RWPE1 (cell line): ENCODE results near the gene RAB30.
A peak's percentile ranks its signal among the peaks of the same experiment; 100 is the strongest.

Source experiments
- CTCF ChIA-PET: fragments of 350-600 bp; sonication (Branson Sonifier 250); formaldehyde crosslinking; extraction: SDS; loops from one replicate; lab custom pipeline; 2021; lab: Yijun Ruan, JAX
- POLR2A ChIA-PET: fragments of 400-600 bp; formaldehyde crosslinking; extraction: SDS; loops from one replicate; lab custom pipeline; 2020; ENCODE audit warnings: antibody characterized with exemption; ENCODE audit not compliant: low non-redundant PET; lab: Yijun Ruan, JAX
- DNase-seq: peaks from one replicate; pipeline ENCODE4 v3.0.0; 2012; ENCODE audit warnings: low spot score
- H3K27ac ChIP-seq: fragments of 450-650 bp; 2 replicates; pipeline ENCODE4 v1.5.1; 2017
- TF ChIP-seq, protein P1 (sequence below): fragments of 450-650 bp; conservative IDR thresholded peaks from 2 replicates; pipeline ENCODE4 v1.5.1; 2017; ENCODE audit warnings: low read depth, mild to moderate bottlenecking

RAB30 gene

DNA sequence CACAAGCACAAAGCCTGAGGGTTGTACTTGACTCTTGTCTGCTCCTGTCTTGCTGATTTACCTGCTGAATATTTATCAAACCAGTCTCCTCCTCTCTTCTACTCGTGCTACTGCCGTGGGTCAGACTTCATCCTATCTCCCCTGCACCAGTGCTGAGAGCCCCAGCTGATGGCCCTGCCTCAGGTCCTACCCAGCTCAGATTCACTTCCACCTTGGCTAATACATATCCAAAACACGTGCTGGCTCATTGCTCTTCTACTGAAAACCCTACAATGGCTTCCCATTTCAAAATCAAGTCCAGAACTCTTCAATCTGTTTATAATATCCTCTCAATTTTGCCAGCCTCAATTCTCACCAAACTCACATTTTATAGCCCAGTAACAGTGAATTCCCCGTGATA is 48.3 kb downstream of the RAB30 start:
- TF ChIP-seq, protein P1, sequence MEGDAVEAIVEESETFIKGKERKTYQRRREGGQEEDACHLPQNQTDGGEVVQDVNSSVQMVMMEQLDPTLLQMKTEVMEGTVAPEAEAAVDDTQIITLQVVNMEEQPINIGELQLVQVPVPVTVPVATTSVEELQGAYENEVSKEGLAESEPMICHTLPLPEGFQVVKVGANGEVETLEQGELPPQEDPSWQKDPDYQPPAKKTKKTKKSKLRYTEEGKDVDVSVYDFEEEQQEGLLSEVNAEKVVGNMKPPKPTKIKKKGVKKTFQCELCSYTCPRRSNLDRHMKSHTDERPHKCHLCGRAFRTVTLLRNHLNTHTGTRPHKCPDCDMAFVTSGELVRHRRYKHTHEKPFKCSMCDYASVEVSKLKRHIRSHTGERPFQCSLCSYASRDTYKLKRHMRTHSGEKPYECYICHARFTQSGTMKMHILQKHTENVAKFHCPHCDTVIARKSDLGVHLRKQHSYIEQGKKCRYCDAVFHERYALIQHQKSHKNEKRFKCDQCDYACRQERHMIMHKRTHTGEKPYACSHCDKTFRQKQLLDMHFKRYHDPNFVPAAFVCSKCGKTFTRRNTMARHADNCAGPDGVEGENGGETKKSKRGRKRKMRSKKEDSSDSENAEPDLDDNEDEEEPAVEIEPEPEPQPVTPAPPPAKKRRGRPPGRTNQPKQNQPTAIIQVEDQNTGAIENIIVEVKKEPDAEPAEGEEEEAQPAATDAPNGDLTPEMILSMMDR = no peak
- no peak overlapping the region for H3K27ac ChIP-seq
- ChIA-PET POLR2A (no interaction called here), CTCF (no interaction called here)
- no peak for DNase-seq

DNA sequence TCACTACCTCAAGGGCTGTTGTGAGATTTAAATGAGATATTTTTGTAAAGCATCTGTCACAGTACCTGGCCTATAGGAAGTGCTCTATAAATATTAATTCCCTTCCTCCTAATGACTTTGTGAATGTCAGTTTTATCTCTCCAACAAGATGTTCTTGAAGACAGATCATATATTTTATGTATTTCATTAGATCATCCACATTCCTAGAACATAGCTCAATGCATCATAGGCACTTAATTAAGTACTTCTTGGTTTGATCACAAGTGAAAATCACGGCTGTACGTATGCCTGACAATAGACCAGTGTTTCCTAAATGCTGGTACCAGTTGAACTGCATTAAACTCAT is 49.9 kb downstream of the RAB30 start:
- CTCF ChIA-PET = no interaction called here
- POLR2A ChIA-PET = no interaction called here
- H3K27ac ChIP-seq = no peak overlapping the region
- TF ChIP-seq, protein P1 = no peak
- DNase-seq = no peak

DNA sequence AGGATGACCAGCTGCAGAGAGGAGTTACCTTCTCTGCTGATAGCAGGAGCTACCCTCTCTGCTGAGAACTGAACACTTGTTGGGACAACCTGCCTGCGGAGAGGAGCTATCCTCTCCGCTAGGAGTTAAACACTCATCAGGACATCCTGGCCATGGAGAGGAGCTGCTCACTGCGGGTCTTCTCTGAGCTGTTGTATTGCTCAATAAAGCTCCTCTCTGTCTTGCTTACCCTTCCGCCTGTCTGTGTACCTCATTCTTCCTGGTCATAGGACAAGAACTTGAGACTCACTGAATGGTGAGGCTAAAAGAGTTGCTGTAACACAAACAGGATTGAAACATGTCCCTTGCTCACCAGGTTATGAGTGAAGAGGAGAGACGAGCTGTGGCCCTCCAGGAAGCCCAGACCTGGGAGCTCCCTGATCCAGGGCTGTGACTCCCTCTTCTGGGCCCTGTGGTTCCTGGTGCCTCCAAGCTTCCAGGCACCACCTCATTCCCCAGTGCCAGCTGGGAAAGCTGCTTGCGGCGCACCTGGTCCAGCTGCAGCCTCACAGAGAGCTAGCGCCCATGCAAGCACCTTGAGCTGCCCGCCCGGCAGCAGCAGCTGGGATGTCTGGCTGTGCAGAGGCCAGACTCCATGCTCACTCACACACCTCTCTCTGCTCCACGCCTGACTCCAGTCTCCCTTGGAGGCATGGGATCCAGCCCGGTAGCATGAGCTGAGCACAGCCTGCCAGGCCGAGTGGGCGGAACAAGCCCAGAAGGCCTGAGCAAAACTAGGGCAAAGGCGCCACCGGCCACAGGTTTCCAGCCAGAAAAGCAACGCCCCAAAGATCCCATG is 50.5 kb downstream of the RAB30 start:
- ChIA-PET POLR2A (interaction anchor here (0.6 kb wide), 1 partner anchor 135 kb away, joined by 14 read pairs; no protein-coding TSS in a partner anchor), CTCF (interaction anchor here (0.5 kb wide), 1 partner anchor 13 kb away, joined by 3 read pairs; no protein-coding TSS in a partner anchor)
- no peak overlapping the region for H3K27ac ChIP-seq
- no peak for DNase-seq
- TF ChIP-seq, protein P1 = no peak

DNA sequence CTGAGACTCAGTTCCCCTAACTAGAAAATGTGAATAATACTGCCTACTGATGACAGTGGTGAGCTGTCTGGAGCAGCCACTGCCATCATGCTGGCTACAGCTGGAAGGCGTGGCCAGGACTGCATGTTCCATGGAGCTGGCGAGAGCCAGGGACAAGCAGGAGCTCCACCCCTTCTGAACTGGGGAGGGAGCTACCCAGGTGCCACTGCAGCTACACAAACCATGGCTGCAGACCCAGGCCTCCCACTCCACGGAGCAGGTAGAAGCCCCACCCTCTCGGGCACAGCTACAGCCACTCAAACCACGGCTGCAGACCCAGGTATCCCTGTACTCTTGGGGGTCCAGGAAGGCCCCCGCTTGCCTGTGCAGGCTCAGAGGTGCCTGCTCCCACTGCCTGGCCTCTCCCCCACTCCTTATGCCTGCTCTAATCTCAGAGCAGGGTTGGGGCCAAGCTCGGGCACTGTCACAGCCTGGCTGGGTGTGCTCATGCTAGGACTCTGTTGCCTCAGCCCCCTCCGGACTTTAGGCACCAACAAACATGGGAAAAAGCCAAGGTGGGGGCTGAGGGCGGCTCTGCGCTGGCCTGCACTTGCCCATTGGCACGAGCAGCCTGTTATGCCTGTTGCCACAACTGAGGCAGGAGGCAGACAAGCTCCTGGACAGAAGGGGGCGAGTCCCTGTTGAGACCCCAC is 51.7 kb downstream of the RAB30 start:
- peak overlapping the region; percentile 46 for H3K27ac ChIP-seq
- DNase-seq = no peak
- POLR2A ChIA-PET = no interaction called here
- TF ChIP-seq, protein P1 = no peak
- CTCF ChIA-PET = interaction anchor here (0.7 kb wide), 1 partner anchor 15 kb away, joined by 3 read pairs; no protein-coding TSS in a partner anchor

DNA sequence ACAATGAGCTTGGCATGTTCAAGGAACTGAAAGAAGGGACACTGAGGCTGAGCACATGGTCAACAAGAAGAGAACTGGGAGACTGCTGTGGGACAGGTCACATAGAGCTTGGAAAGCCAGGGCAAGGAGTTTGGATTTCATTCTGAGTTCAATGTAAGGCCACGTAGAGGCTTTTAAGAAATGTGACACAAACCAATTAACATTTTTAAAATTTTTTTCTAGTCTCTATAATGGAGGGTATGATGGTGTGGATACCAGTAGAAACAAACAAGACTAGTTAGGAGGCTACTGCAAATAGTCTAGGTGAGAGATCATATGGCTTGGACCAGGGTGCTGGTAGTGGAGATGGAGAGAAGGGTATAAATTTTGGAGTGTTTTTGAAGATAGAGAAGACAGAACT is 56.7 kb downstream of the RAB30 start:
- ChIA-PET POLR2A (no interaction called here), CTCF (no interaction called here)
- H3K27ac ChIP-seq = no peak overlapping the region
- TF ChIP-seq, protein P1 = no peak
- DNase-seq = no peak

DNA sequence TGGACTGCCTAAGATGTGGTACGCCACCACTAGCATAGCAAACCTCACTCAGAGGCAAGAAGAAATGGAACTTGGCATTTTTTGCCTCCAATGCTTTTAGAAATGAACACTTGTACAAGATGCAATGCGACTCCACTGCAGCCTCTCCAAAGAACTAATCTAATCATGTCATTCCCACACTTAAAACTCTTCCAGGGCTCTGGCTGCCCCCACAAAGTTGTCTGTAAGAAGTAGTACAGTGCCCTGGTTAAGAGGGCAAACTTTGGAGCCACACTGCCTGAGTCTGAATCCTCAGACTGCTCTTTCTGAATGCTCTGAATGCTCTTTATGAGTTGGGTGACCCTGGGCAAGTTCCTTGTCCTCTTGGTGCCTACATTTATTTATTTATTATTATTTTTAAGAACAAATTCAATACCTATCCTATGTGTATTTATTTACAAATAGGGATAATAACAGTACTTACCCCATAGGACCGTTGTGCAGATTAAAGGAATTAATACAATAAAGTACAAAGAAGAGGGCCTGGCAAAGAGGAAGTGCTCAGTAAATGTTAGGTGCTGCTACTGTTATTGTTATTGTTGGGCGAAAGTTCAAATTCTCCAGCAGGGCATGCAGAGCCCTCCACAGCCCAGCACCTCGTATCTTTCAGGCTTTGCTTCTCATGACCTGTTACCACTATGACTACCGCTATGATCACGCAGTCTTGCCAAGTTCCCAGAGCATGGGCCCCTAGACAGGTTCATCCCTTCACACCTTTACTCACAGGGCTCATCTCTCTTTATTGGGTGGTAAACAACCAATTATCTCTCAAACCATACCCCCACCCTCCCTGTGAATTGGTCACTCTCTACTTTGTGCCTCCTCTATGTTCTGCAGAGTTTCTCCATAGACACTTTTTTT is 59.3 kb downstream of the RAB30 start:
- no peak for DNase-seq
- POLR2A ChIA-PET = no interaction called here
- H3K27ac ChIP-seq = no peak overlapping the region
- CTCF ChIA-PET = no interaction called here
- TF ChIP-seq, protein P1 = no peak
